Vagina (tissue), 2 donors: Measurements from ENCODE around the gene NGFR.

ENCODE experiments used
- POLR2A ChIP-seq, 2 donors: fragments of 450-650 bp; IDR thresholded peaks; one replicate each; pipeline ENCODE4 v1.6.1; 2017; ENCODE audit warnings: antibody characterized with exemption in 2 of 2, mild to moderate bottlenecking in 2 of 2, moderate library complexity in 2 of 2
- POLR2AphosphoS5 ChIP-seq, 2 donors: sonication (generic); formaldehyde crosslinking; IDR thresholded peaks; one replicate each; pipeline ENCODE4 v1.9.0; 2017; ENCODE audit warnings: antibody characterized with exemption in 2 of 2, mild to moderate bottlenecking in 2 of 2, low read depth in 1 of 2; ENCODE audit not compliant: insufficient read depth in 1 of 2

DNA sequence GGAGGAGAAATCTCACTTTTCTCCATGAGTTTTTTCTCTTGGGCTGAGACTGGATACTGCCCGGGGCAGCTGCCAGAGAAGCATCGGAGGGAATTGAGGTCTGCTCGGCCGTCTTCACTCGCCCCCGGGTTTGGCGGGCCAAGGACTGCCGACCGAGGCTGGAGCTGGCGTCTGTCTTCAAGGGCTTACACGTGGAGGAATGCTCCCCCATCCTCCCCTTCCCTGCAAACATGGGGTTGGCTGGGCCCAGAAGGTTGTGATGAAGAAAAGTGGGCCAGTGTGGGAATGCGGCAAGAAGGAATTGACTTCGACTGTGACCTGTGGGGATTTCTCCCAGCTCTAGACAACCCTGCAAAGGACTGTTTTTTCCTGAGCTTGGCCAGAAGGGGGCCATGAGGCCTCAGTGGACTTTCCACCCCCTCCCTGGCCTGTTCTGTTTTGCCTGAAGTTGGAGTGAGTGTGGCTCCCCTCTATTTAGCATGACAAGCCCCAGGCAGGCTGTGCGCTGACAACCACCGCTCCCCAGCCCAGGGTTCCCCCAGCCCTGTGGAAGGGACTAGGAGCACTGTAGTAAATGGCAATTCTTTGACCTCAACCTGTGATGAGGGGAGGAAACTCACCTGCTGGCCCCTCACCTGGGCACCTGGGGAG, 19.1 kb downstream of the NGFR start:
- TF ChIP-seq POLR2AphosphoS5 (IDR thresholded peaks at IDR 0.05; ENCODE audit: insufficient read depth in 1 of 2, low read depth in 1 of 2): no peak
- no peak for TF ChIP-seq POLR2A (IDR thresholded peaks at IDR 0.05)
